Activated gamma-delta T cell treated with Interleukin-2 at 50 U/mL for 16 hours (primary cell): ENCODE data around the gene PPP1R3A.
"Not testable (repeated sequence)": the region's sequence is repeated elsewhere in the genome, so short reads cannot be mapped to it uniquely, and the experiment has no call there.

ENCODE experiments used
- DNase-seq: peaks from one replicate; pipeline ENCODE4 v3.0.0-alpha.2; 2020

PPP1R3A gene, protein sequence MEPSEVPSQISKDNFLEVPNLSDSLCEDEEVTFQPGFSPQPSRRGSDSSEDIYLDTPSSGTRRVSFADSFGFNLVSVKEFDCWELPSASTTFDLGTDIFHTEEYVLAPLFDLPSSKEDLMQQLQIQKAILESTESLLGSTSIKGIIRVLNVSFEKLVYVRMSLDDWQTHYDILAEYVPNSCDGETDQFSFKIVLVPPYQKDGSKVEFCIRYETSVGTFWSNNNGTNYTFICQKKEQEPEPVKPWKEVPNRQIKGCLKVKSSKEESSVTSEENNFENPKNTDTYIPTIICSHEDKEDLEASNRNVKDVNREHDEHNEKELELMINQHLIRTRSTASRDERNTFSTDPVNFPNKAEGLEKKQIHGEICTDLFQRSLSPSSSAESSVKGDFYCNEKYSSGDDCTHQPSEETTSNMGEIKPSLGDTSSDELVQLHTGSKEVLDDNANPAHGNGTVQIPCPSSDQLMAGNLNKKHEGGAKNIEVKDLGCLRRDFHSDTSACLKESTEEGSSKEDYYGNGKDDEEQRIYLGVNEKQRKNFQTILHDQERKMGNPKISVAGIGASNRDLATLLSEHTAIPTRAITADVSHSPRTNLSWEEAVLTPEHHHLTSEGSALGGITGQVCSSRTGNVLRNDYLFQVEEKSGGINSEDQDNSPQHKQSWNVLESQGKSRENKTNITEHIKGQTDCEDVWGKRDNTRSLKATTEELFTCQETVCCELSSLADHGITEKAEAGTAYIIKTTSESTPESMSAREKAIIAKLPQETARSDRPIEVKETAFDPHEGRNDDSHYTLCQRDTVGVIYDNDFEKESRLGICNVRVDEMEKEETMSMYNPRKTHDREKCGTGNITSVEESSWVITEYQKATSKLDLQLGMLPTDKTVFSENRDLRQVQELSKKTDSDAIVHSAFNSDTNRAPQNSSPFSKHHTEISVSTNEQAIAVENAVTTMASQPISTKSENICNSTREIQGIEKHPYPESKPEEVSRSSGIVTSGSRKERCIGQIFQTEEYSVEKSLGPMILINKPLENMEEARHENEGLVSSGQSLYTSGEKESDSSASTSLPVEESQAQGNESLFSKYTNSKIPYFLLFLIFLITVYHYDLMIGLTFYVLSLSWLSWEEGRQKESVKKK

GRCh38 chr7:113918946-113919345 lies at the start of gene PPP1R3A:
PPP1R3A (minus strand) TSS chr7:113919009; CDS start chr7:113918996, 13 bp downstream.
- DNase-seq, result no peak

GRCh38 chr7:113963356-113963755 lies 44.5 kb upstream of the PPP1R3A start:
- DNase-seq, result no peak

- DNase-seq, result no peak
Observed at GRCh38 chr7:113959910-113960309, 41.1 kb upstream of the PPP1R3A start.

DNA sequence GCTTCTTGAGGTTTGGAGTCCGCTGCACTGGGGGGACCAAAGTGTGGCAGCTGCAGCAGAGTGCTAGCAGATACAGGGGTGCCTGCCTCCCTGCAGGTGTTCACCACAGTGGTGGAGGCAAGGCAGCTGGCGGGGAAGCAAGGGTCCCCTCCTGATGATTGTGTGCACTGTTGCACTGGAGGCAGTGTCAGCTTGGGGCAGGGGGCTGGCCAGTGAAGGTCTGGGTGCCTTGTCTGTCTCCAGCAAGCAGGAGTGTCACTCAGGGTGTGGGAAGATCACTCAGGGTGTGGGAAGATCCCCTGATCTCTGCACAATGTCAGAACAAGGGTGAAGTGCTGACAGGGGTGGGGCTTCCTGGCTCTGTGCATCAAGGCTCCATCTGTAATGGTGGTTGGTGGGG lies 36.3 kb upstream of the PPP1R3A start:
- no peak for DNase-seq

- no peak for DNase-seq
Observed at GRCh38 chr7:113953553-113953952, 34.7 kb upstream of the PPP1R3A start.

DNA sequence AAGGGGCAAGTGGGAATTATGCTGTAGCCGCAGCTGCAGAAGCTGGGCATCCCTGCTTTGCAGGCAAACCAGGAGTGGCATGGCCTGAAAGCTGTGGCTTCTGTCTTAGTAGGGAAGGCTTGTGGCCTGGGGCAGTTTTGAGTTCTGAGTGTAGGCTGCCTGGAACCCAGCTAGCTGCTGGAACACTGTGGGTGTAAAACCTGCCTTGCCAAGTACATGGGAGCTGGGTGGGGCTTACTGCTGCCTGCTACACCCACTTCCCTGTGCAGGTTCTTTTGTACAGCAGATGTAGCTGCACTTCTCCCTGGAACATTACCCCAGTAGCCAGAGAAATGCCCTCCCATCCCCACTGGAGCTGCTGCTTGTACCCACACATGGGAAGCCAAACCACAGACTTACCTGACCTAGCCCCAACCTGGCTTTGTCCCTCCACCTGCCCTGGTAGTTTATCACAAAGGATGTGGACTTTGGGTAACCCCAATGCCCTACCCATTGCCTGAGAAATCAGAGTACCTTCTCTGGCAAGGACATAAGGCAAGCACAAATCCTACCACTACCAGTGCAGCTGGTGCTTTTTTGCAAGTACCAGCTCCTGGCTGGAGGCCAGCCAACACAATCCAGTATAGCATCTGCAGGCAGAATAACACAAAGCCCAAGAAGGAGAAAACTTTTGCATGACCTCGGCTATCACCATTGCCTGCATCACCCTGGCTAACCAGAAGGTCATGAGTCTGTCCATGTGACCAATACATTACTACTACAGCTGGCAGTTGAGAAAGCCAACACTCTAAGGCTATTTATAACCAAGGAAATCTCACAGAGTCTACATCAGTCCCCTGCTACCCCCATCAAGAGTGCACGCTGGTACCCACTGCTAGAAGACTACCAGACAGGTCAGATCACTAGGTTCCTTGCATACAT lies 26.5 kb upstream of the PPP1R3A start:
- DNase-seq, result no peak

DNA sequence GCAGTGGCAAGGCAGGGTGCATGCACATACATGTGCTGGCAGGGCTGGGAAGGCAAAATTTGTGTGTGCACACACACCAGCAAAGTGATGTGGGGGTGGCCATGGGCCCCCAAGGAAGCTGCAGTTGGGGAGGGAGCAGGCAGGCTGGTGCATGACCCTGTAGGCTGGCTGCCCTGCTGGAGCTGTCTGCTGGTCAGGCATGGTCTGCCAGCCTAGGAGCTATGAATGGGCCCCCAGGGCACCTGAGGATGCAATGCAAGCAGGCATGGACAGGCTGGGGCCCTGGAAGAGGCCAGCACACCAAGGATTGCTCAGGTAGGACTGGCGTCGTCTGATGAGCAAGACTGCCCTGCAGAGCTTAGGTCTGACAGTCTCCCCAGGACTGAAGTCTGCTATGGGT lies 18.2 kb upstream of the PPP1R3A start:
- no peak for DNase-seq

DNA sequence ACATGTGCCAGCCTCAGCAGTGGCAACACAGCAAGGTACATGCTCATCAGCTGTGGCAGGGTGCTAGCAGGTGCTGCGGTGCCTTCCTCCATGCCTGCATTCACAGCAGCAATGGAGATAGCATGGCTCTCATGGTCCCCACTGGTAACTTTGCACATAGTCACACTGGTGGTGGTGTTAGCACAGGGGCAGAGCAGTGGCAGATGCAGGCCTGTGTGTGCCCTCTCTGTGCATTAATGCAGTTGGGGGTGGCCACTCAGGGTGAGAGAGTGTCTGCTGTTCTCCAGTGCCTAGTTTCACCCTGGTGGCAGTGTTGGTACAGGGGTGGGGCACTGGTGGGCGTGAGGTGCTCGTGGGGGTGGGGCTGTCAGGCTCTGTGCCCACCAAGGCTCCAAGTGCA lies 17.7 kb upstream of the PPP1R3A start:
- DNase-seq, result no peak

DNA sequence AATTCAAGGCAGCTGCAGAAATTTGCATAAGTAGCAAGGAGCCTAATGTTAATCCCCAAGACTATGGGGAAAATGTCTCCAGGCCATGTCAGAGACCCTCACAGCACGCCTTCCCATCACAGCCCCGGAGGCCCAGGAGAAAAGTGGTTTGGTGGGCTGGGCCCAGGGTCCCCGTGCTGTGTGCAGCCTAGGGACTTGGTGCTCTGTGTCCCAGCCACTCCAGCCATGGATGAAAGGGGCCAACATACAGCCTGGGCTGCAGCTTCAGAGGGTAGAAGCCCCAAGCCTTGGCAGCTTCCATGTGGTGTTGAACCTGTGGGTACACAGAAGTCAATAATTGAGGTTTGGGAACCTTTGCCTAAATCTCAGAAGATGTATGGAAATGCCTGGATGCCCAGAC lies 10.6 kb upstream of the PPP1R3A start:
- DNase-seq, result not testable (repeated sequence)

DNA sequence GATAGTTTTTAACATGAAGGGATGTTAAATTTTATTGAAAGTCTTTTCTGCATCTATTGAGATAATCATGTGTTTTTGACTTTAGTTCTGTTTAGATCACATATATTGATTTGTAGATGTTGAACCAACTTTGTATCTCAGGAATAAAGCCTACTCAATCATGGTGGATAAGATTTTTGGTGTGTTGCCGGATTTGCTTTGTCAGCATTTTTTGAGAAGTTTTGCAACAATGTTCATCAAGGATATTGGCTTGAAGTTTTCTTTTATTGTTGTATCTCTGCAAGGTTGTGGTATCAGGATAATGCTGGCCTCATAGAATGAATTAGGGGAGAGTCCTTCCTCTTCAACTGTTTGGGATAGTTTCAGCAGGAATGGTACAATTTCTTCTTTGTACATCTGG lies 9.3 kb upstream of the PPP1R3A start:
- no peak for DNase-seq

DNA sequence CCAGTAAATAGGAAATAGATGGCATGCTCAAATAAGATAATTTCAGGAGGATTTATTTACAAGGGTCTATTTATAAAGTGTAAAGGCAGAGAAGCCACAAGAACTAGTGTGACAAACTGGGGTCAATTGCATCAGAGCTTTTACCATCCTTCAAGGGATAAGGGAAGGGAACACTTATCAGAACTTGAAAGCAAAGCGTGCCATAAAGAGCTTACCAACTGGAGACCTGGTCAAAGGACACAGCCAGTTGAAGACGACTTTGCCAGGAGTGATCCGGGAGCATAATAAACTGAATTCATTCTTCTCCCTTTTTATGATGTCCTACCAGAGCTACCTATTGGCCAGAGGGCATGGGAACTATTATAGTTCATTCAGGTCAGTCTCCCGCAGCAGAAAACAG lies 3.2 kb upstream of the PPP1R3A start:
- no peak for DNase-seq

- DNase-seq, result no peak
Observed at GRCh38 chr7:113921363-113921762, 2.6 kb upstream of the PPP1R3A start.

GRCh38 chr7:113917840-113918239 lies 969 bp downstream of the PPP1R3A start:
- no peak for DNase-seq

DNA sequence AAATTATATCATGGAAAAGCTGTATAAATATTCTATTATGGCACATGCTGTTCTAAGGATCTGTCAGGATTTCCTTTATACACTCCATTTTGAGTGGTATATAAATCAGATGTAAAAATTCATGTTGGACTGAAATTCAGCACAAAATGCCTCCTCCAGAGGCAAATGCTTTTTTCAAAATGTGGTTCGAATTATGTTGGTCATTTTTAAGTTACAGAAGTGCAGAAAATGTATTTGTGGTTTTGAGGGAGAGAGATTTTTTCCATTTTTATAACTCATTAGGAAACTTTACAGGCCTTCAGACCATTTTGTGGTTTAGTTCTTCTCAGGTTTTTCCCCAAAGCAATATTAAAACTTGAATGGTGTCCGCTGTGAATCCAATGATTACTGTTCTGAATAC lies 2.9 kb downstream of the PPP1R3A start:
- no peak for DNase-seq

GRCh38 chr7:113912876-113913275 lies 5.9 kb downstream of the PPP1R3A start:
- DNase-seq, result no peak

GRCh38 chr7:113907617-113908016 lies 11.2 kb downstream of the PPP1R3A start:
- DNase-seq, result no peak

DNA sequence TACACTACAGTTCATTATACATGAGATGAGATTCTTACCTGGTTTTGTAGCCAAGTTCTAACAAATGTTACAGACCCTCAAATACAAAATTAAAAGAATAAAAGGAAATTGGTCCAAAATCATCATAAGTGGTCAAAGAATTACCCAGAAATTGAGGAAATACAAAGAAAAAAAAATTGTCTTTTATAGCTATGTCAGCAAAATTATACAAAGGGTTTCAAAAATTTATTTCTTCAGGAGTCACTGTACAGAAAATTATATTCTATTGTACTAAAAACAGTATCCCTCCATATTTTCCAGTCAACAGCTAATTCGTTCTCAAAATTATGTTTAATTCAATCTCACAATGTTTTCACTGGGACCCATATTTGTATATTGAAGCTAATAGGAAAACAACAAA lies 14.3 kb downstream of the PPP1R3A start:
- DNase-seq, result no peak

DNA sequence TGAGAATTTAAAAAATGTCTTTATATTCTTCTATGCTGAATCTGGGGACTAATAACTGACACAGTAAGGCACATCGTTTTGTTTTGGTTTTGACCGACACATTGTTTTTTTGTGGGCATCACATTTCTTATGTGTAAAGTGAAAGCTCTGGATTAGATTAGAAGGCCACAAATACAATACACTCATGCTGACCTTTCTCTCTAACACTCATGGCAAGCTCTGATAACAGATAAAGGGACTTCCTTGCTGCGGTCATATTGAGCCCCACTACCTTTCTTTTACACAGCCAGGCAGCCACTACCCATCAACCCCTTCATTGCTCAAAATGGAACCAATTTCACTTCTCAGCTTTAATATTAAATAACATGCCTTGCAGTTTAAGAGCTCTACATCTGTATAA lies 26.0 kb downstream of the PPP1R3A start:
- DNase-seq, result no peak

DNA sequence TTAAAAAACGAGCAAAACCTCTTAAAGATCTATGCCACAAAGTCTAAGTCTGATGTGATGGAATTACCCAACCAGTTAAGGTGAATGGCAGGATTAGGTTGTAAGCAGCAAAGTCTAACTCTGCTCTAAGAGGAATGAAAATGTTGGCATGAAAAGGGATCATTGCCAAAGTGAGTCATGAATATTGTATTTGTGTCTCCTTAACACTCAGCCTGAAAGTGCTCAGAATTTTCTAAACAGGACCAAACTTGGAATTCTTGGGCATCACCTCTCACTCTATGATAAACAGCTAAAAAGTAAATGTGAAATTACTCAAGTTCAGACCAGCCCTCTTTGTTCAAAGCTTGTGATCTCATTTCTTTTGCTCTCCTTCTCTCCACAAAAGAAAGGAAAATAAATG lies 27.0 kb downstream of the PPP1R3A start:
- no peak for DNase-seq

DNA sequence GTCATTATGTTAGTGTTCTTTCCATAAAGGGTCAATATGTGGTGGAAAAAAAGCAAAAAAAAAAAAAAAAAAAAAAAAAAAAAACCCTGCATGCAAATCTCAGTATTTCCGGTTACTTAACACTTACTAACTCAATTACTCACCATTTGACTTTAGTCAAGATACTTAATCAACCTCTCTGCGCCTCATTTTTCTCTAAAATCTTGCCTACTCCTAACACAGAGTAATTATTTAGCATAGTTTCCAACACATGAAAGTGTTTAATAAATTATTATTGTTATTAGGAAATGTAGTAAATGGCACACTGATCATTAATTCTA lies 27.8 kb downstream of the PPP1R3A start:
- no peak for DNase-seq

GRCh38 chr7:113890331-113891030 lies 28.3 kb downstream of the PPP1R3A start:
- no peak for DNase-seq

DNA sequence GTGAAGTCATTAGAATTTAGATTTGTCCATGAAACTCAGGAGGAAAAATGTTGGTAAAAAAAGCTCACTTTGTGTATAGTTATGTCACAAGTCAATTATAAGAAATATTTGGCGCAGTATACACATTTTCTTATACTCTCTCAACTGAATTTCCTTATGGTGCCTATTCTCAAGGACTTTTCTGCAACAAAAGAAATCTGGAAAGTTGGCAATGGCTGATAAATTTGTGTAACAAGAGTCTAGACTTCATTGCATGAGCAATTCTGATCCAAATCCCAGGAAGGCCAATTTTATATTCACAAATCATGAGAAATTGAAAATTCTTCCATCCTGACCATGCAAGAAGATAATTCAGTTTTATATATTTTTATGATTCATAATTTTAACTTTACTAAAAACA lies 35.7 kb downstream of the PPP1R3A start:
- no peak for DNase-seq
